GM12878 (cell line): ENCODE measurements around the gene ETF1. TPM values are rescaled to one million over a fixed set of nuclear protein-coding genes. Genes with fewer than 3 reads are reported as not detected.

Experiments
- ATAC-seq: fragments of 200-7000 bp; cut with Tn5 transposase; 3 replicates; pipeline ENCODE4 v1.9.1; 2020; ENCODE audit warnings: mild to moderate bottlenecking, moderate library complexity
- BruUV-seq: library from RNA; stranded (reverse); fragments of 400-500 nt; replicated peaks from 2 replicates; lab custom pipeline; 2021; lab: Mats Ljungman, UMichigan
- CTCF ChIA-PET: fragments of 300-600 bp; sonication (Branson Sonifier 250); formaldehyde crosslinking; extraction: SDS; loops from one replicate; lab custom pipeline; 2021; ENCODE audit warnings: inconsistent platforms; lab: Yijun Ruan, JAX
- POLR2A ChIA-PET: fragments of 350-600 bp; formaldehyde crosslinking; extraction: SDS; loops from one replicate; lab custom pipeline; 2021; ENCODE audit warnings: inconsistent platforms; lab: Charles Lee
- RAD21 ChIA-PET: fragments of 300-600 bp; sonication (Branson Sonifier 250); formaldehyde crosslinking; loops from one replicate; lab custom pipeline; 2023; ENCODE audit warnings: antibody characterized with exemption; ENCODE audit not compliant: unreplicated experiment; lab: Charles Lee
- SMC1A ChIA-PET: fragments of 300-600 bp; sonication (Branson Sonifier 250); formaldehyde crosslinking; loops from one replicate; lab custom pipeline; 2023; ENCODE audit not compliant: unreplicated experiment, uncharacterized antibody; lab: Charles Lee
- DNase-seq: peaks from one replicate; pipeline ENCODE4 v3.0.0-alpha.2; 2011; ENCODE audit warnings: low read depth, low spot score
- FAIRE-seq: peaks from 3 replicates; lab custom pipeline; 2011; peaks lifted over from hg19 to GRCh38; lab: Jason Lieb, UNC
- H2AFZ ChIP-seq: 2 replicates; pipeline ENCODE4 v1.6.0; 2011; ENCODE audit warnings: low read depth, low read length, control low read depth; ENCODE audit not compliant: control insufficient read depth
- H3K27ac ChIP-seq: 2 replicates; pipeline ENCODE4 v1.5.1; 2011; ENCODE audit warnings: control low read depth; ENCODE audit not compliant: control insufficient read depth, insufficient read depth
- H3K27me3 ChIP-seq, 2 experiments: replicated peaks in 1 of 2; 2 replicates each; pipeline versions ENCODE4 v1.6.0 to v1.6.1; 2011; ENCODE audit warnings: low read length in 1 of 2; ENCODE audit not compliant: control insufficient read depth in 2 of 2, insufficient read depth in 2 of 2
- H3K36me3 ChIP-seq, 2 experiments: 2 replicates each; pipeline ENCODE4 v1.5.1; 2011; ENCODE audit warnings: low read length in 1 of 2; ENCODE audit not compliant: control insufficient read depth in 2 of 2, insufficient read depth in 2 of 2
- H3K4me1 ChIP-seq: 2 replicates; pipeline ENCODE4 v1.6.1; 2011; ENCODE audit warnings: mild to moderate bottlenecking, low read length, moderate library complexity, mixed read lengths; ENCODE audit not compliant: control insufficient read depth, insufficient read depth
- H3K4me2 ChIP-seq: 2 replicates; pipeline ENCODE4 v1.6.0; 2011; ENCODE audit warnings: control low read depth; ENCODE audit not compliant: control insufficient read depth, insufficient read depth
- H3K4me3 ChIP-seq: fragments of 200-600 bp; sonication (generic); 2 replicates; pipeline ENCODE4 v1.5.1; 2016
- H3K79me2 ChIP-seq: 2 replicates; pipeline ENCODE4 v1.6.0; 2011; ENCODE audit warnings: low read length; ENCODE audit not compliant: control insufficient read depth, insufficient read depth
- H3K9ac ChIP-seq: 2 replicates; pipeline ENCODE4 v1.8.0; 2011; ENCODE audit warnings: low read length, control low read depth, mixed read lengths; ENCODE audit not compliant: control insufficient read depth, insufficient read depth
- H3K9me3 ChIP-seq: replicated peaks from 3 replicates; pipeline ENCODE4 v1.5.1; 2011; ENCODE audit warnings: mild to moderate bottlenecking, low read length; ENCODE audit not compliant: control insufficient read depth, insufficient read depth
- H4K20me1 ChIP-seq: 2 replicates; pipeline ENCODE4 v1.6.0; 2011; ENCODE audit not compliant: control insufficient read depth, insufficient read depth
- ATF3 ChIP-seq: IDR thresholded peaks from 2 replicates; pipeline ENCODE4 v1.6.1; 2011; ENCODE audit warnings: low read depth, mild to moderate bottlenecking, low read length, moderate library complexity, borderline replicate concordance; ENCODE audit errors: extremely low read depth
- CEBPB ChIP-seq, 2 experiments: fragments of 150-350 bp in 1 of 2; IDR thresholded peaks; 2 replicates each; pipeline ENCODE4 v1.6.1; 2012 to 2014; ENCODE audit warnings: low read depth in 2 of 2, low read length in 2 of 2, borderline replicate concordance in 1 of 2, inconsistent platforms in 1 of 2
- CHD2 ChIP-seq: IDR thresholded peaks from 2 replicates; pipeline ENCODE4 v1.6.1; 2011; ENCODE audit warnings: low read depth, low read length, improper control_type of control experiment, borderline replicate concordance
- NFYA ChIP-seq: IDR thresholded peaks from 2 replicates; pipeline ENCODE4 v1.6.1; 2011; ENCODE audit warnings: low read depth, mild to moderate bottlenecking, low read length, improper control_type of control experiment, borderline replicate concordance
- RBBP5 ChIP-seq: fragments of 200-600 bp; sonication (generic); conservative IDR thresholded peaks from 2 replicates; pipeline ENCODE4 v1.6.1; 2016
- SP1 ChIP-seq: IDR thresholded peaks from one replicate; pipeline ENCODE4 v1.6.1; 2011; ENCODE audit warnings: low read depth, low read length
- SUZ12 ChIP-seq: fragments of 200-600 bp; sonication (generic); IDR thresholded peaks from one replicate; pipeline ENCODE4 v1.6.1; 2018; ENCODE audit warnings: antibody characterized with exemption, mild to moderate bottlenecking; ENCODE audit not compliant: unreplicated experiment
- TBL1XR1 ChIP-seq: IDR thresholded peaks from 2 replicates; pipeline ENCODE4 v1.6.1; 2012; ENCODE audit warnings: low read depth, low read length, improper control_type of control experiment
- ZNF24 ChIP-seq: fragments of 450-650 bp; IDR thresholded peaks from 2 replicates; pipeline ENCODE4 v1.6.1; 2017; ENCODE audit warnings: antibody characterized with exemption, mild to moderate bottlenecking
- WGBS: methylation state at CpG from one replicate; pipeline ENCODE4 v1.1.6; 2016; ENCODE audit warnings: low lambda C conversion rate; ENCODE audit not compliant: insufficient replicate concordance, insufficient coverage; ENCODE audit errors: missing lambda C conversion rate; 5-methylcytosine and 5-hydroxymethylcytosine counted together
- in situ Hi-C: fragments of 300-500 bp; cut with MboI; formaldehyde crosslinking; loops from 9 replicates; pipeline ENCODE4 v1.14.3; 2018; ENCODE audit warnings: mixed read lengths
- intact Hi-C: fragments of 100-400 bp; cut with micrococcal nuclease; formaldehyde crosslinking; loops from one replicate; pipeline ENCODE4 v1.14.2; 2022; ENCODE audit not compliant: unreplicated experiment
- polyA plus RNA-seq, 11 experiments: library from polyadenylated mRNA; depleted of rRNA in 4 of 11; unstranded in 6 of 11; stranded (reverse) in 5 of 11; fragments of >200 nt; fragmentation: Nextera tagmentation in 4 of 11; fragmentation: Illumina TruSeq in 1 of 11; extraction: Ambion mirVana in 4 of 11; extraction: Trizol in 1 of 11; gene quantifications; 1 replicate in 1 of 11; 2 replicates in 10 of 11; pipeline versions ENCODE4 v1.2.1 to v1.2.3, GENCODE V29; 2011 to 2016; ENCODE audit warnings: inconsistent platforms in 2 of 11, missing spikeins in 2 of 11, low read depth in 1 of 11
- total RNA-seq, 4 experiments: library from RNA; depleted of rRNA in 3 of 4; stranded (reverse); fragments of >200 nt in 3 of 4; fragmentation: Illumina TruSeq in 1 of 4; extraction: Trizol in 1 of 4; gene quantifications; 2 replicates each; pipeline versions ENCODE4 v1.2.1 to v1.2.3, GENCODE V29; 2013 to 2021

The ETF1 gene
- total and polyA plus RNA-seq, 10 of the 15 experiments (the other 5 are each of a cell fraction or from before 2014, with no cell fraction given) = 29.8 to 145 (median 108) TPM

- ChIA-PET CTCF (interaction anchor here (0.5 to 1.2 kb wide), 2 partner anchors 9 to 68 kb away, joined by 4 read pairs; no protein-coding TSS in a partner anchor), POLR2A (no interaction called here), SMC1A (interaction anchor here (1.2 kb wide), 1 partner anchor 9 kb away, joined by 5 read pairs; no protein-coding TSS in a partner anchor), RAD21 (interaction anchor here (0.6 to 1.1 kb wide), 2 partner anchors 9 kb away, joined by 3 to 5 read pairs; no protein-coding TSS in a partner anchor)
- no peak overlapping the region for H3K9ac ChIP-seq
- TF ChIP-seq CHD2 (no peak), ZNF24 (no peak), TBL1XR1 (no peak), CEBPB (IDR thresholded peaks at IDR 0.05; ENCODE audit: borderline replicate concordance in 1 of 2, low read depth in 2 of 2, low read length in 2 of 2) (no peak), SUZ12 (no peak)
- no peaks in the 10 kb centered on the region for H4K20me1 ChIP-seq
- intact Hi-C loops = no loop called here
- H3K27me3 ChIP-seq = no peaks in the 10 kb centered on the region; a peak in 1 of 4 replicates
- no peaks in the 10 kb centered on the region for H3K36me3 ChIP-seq
- H3K4me1 ChIP-seq = no peaks in the 10 kb centered on the region
- H3K4me3 ChIP-seq = no peak overlapping the region
- DNase-seq = no peak
- no peak overlapping the region for H3K27ac ChIP-seq
- no peak for FAIRE-seq
- WGBS = 81% methylated on average over 2 of the region's 2 CpGs
- in situ Hi-C loops = no loop called here
- no peak overlapping the region for H3K4me2 ChIP-seq
- no peak overlapping the region for H2AFZ ChIP-seq
- H3K79me2 ChIP-seq = no peaks in the 10 kb centered on the region
- H3K9me3 ChIP-seq = no peaks in the 10 kb centered on the region
- ATAC-seq = no peak
- BruUV-seq = no TSS peak
Measured at GRCh38 chr5:138588013-138588788, 45.2 kb upstream of the ETF1 start.

- Histone ChIP-seq H3K36me3 (no peaks in the 10 kb centered on the region), H3K27me3 (no peaks in the 10 kb centered on the region; a peak in 1 of 4 replicates), H3K4me2 (no peak overlapping the region), H2AFZ (no peak overlapping the region), H3K4me3 (no peak overlapping the region), H3K27ac (no peak overlapping the region), H3K79me2 (no peaks in the 10 kb centered on the region), H3K4me1 (no peaks in the 10 kb centered on the region), H3K9me3 (no peaks in the 10 kb centered on the region), H3K9ac (no peak overlapping the region), H4K20me1 (no peaks in the 10 kb centered on the region)
- ChIA-PET CTCF (interaction anchor here (1.2 to 2.8 kb wide), 4 partner anchors 9 to 19 kb away, joined by 5 to 10 read pairs (median 8); partner anchors contain the start of gene HSPA9), SMC1A (interaction anchor here (1.0 to 2.0 kb wide), 7 partner anchors 9 to 208 kb away, joined by 3 to 6 read pairs (median 4); partner anchors contain the start of gene HSPA9), RAD21 (no interaction called here), POLR2A (no interaction called here)
- intact Hi-C loops = no loop called here
- no peak for DNase-seq
- no peak for FAIRE-seq
- no TSS peak for BruUV-seq
- no peak for ATAC-seq
- in situ Hi-C loops = no loop called here
- TF ChIP-seq NFYA (no peak), RBBP5 (no peak), ATF3 (no peak), SP1 (no peak)
Measured at GRCh38 chr5:138585157-138585556, 42.1 kb upstream of the ETF1 start.
